ENCODE measurements around the gene PRDM16. TPM values are rescaled to one million over a fixed set of nuclear protein-coding genes. Genes with fewer than 3 reads are reported as not detected.

Gene PRDM16
- total RNA-seq, 4 donors from 2014 or later = 0.26 to 7.7 (median 0.35) TPM; not detected in 1

DNA sequence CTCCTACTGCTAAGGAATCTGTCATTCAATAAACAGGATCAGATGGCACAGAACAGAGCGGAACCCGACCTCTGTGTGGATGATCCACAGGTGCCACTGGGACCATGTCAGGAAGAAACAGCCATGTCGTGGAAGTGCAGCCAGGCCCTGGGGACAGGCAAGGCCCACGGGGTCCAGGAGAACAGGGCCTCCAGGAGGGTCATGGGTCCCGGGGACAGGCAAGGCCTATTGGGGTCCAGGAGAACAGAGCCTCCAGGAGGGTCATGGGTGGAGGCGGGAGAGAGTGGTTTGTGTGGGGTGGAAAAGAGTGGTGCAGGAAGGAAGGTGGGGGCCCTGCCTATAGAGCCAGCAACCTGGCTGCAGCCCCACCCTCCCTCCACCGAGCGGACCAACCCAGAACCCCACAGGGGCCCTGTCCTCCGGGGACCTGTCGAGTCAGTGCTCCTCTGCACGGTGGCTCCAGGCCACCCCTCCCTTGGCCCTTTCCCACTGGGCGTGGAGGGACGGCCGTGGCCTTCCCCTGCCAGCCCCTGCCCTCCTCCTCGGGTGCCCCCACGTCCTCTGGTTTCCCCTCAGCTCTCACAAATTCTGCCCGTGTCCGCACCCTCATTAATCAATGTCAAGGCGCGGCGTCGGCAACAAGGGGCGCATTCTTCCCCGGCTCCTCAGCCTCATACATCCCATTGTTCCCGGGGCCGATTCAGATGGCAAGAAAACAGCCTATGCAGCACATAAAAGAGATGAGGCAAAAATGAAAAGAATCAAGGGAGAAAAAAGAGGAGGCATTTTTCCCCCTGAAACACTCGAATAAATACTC, 146.4 kb downstream of the PRDM16 start:
- Histone ChIP-seq H3K36me3 (no peaks in the 10 kb centered on the region), H3K4me3 (no peak overlapping the region), H3K4me1 (peaks cover 0 to 14% of the 10 kb centered on the region in 2 donors), H3K9me3 (no peaks in the 10 kb centered on the region), H3K27ac (no peak overlapping the region), H3K27me3 (no peaks in the 10 kb centered on the region)
- intact Hi-C loops (cut with DNase I; ENCODE audit: low total_unique reads) = no loop called here
- DNase-seq = no peak
- TF ChIP-seq CTCF (IDR thresholded peaks at IDR 0.05) (no peak), POLR2A (IDR thresholded peaks at IDR 0.05) (no peak)

- TF ChIP-seq POLR2A (IDR thresholded peaks at IDR 0.05) (no peak), CTCF (IDR thresholded peaks at IDR 0.05) (no peak)
- H3K9me3 ChIP-seq = no peaks in the 10 kb centered on the region
- H3K27ac ChIP-seq = no peak overlapping the region
- no peaks in the 10 kb centered on the region for H3K27me3 ChIP-seq
- no peaks in the 10 kb centered on the region for H3K36me3 ChIP-seq
- intact Hi-C loops (cut with DNase I; ENCODE audit: low total_unique reads) = no loop called here
- no peak overlapping the region for H3K4me3 ChIP-seq
- H3K4me1 ChIP-seq = peaks cover 0 to 14% of the 10 kb centered on the region in 2 donors
- no peak for DNase-seq
These were observed 147.0 kb downstream of the PRDM16 start for GRCh38 chr1:3216015-3216391.

DNA sequence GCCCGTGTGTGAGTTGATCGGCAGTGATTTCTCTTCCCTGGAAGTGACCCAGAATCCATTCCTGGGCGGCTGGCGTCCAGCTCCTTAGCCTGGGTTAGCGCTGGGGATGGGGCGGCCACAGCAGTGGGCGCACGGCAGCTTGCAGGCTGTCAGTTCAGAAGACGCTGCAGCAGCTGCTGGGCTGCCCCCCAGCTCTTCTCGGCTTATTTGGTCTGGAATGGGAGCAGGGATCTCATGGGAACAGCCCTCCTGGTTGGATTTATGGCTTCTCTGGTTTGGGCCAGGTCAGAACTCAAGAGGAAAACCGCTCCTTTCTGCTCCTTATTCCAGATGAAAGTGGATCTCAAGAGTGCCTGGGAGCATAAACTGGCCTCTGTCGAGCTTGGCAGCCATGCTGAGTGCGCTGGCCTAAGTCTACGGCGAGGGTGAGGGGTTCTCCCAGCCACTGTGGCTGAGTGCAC, 148.2 kb downstream of the PRDM16 start:
- no peak for DNase-seq
- peak overlapping the region; percentile 9 to 15 for H3K4me3 ChIP-seq
- peak overlapping the region in 1 of 2 donors; percentile 34 for H3K27ac ChIP-seq
- peaks cover 0 to 14% of the 10 kb centered on the region in 2 donors for H3K4me1 ChIP-seq
- H3K27me3 ChIP-seq = no peaks in the 10 kb centered on the region
- no peaks in the 10 kb centered on the region for H3K9me3 ChIP-seq
- intact Hi-C loops (cut with DNase I; ENCODE audit: low total_unique reads) = no loop called here
- no peaks in the 10 kb centered on the region for H3K36me3 ChIP-seq
- TF ChIP-seq CTCF (IDR thresholded peaks at IDR 0.05) (no peak), POLR2A (IDR thresholded peaks at IDR 0.05) (no peak)

DNA sequence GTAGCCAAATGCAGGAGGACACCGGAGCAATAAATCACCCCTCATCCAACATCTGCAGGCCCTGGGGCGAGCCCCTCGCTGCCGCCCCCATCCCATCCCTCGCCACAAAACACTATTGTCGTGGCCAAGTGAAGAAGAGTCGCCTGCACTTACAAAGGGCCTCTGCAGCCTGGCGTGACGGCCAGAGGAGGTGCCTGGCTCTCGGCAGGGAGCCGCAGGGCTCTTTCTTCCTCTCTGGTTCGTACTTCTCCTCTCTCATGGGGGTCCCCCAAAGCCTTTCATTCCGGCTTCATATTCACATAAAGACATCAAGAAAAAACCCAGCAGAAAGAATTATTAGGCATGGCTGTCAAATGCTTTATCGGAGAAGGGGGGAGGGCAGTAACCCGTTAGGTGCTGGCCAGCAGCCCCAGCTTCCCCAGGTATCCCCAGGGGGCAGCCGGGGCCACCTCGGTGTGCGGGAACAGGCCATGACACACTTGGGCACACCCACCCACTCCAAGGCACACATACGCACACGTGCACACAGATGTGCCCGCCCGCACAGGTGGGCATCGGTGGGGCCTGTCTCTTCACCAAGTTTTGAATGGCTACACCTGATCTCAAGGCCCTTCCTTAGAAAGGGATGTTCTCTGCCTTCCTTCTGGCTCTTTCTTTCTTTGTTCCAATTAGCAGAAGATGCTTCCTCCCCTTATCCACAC, 149.1 kb downstream of the PRDM16 start:
- H3K27ac ChIP-seq = no peak overlapping the region
- peaks cover 0 to 14% of the 10 kb centered on the region in 2 donors for H3K4me1 ChIP-seq
- TF ChIP-seq POLR2A (IDR thresholded peaks at IDR 0.05) (no peak), CTCF (IDR thresholded peaks at IDR 0.05) (no peak)
- no peak for DNase-seq
- H3K4me3 ChIP-seq = no peak overlapping the region
- H3K27me3 ChIP-seq = no peaks in the 10 kb centered on the region
- intact Hi-C loops (cut with DNase I; ENCODE audit: low total_unique reads) = no loop called here
- no peaks in the 10 kb centered on the region for H3K9me3 ChIP-seq
- no peaks in the 10 kb centered on the region for H3K36me3 ChIP-seq

Data from uterus (tissue), 4 donors.